Endodermal cell (in vitro differentiated cells): ENCODE results near the gene PAX5. TPM values are rescaled to one million over a fixed set of nuclear protein-coding genes. Genes with fewer than 3 reads are reported as not detected.
A peak's percentile ranks its signal among the peaks of the same experiment; 100 is the strongest.

Source experiments
- DNase-seq: peaks from one replicate; pipeline ENCODE4 v3.0.0-alpha.2; 2017
- H3K27ac ChIP-seq: 2 replicates; pipeline ENCODE4 v1.5.1; 2013; ENCODE audit warnings: mild to moderate bottlenecking, low read depth, low read length, moderate library complexity
- H3K27me3 ChIP-seq: 2 replicates; pipeline ENCODE4 v1.6.1; 2013; ENCODE audit warnings: mild to moderate bottlenecking, low read length, moderate library complexity; ENCODE audit not compliant: insufficient read depth, control insufficient read depth, poor library complexity, severe bottlenecking
- H3K36me3 ChIP-seq: 2 replicates; pipeline ENCODE4 v1.7.0; 2013; ENCODE audit warnings: mild to moderate bottlenecking, low read length, moderate library complexity; ENCODE audit not compliant: control insufficient read depth, insufficient read depth
- H3K4me1 ChIP-seq: one replicate; pipeline ENCODE4 v1.7.0; 2013; ENCODE audit warnings: low read length; ENCODE audit not compliant: control insufficient read depth, insufficient read depth
- H3K4me3 ChIP-seq: 2 replicates; pipeline ENCODE4 v1.5.1; 2013; ENCODE audit warnings: mild to moderate bottlenecking, low read length, moderate library complexity
- H3K9ac ChIP-seq: 2 replicates; pipeline ENCODE4 v1.6.1; 2013; ENCODE audit warnings: mild to moderate bottlenecking, low read length, moderate library complexity; ENCODE audit not compliant: poor library complexity, severe bottlenecking; ENCODE audit errors: extremely low read depth
- H3K9me3 ChIP-seq: 2 replicates; pipeline ENCODE4 v1.6.1; 2013; ENCODE audit warnings: mild to moderate bottlenecking, low read length, moderate library complexity; ENCODE audit not compliant: control insufficient read depth
- H3K27ac Mint-ChIP-seq: 2 replicates; pipeline ENCODE4 v1.8.0; 2020; ENCODE audit warnings: mixed read lengths
- H3K27me3 Mint-ChIP-seq: 2 replicates; pipeline ENCODE4 v1.8.0; 2021; ENCODE audit warnings: mild to moderate bottlenecking, mixed read lengths; ENCODE audit not compliant: insufficient read depth
- H3K36me3 Mint-ChIP-seq: 2 replicates; pipeline ENCODE4 v1.8.0; 2020; ENCODE audit warnings: low read depth, mixed read lengths
- H3K4me1 Mint-ChIP-seq: 2 replicates; pipeline ENCODE4 v1.8.0; 2020; ENCODE audit warnings: mixed read lengths
- H3K4me3 Mint-ChIP-seq: 2 replicates; pipeline ENCODE4 v1.8.0; 2020; ENCODE audit warnings: mild to moderate bottlenecking, moderate library complexity, mixed read lengths
- H3K9me3 Mint-ChIP-seq: 2 replicates; pipeline ENCODE4 v1.8.0; 2020; ENCODE audit warnings: mild to moderate bottlenecking, mixed read lengths
- CTCF ChIP-seq: fragments of 200-600 bp; sonication (generic); conservative IDR thresholded peaks from 2 replicates; pipeline ENCODE4 v1.5.0; 2021; ENCODE audit warnings: antibody characterized with exemption, mild to moderate bottlenecking
- WGBS, 2 experiments: methylation state at CpG; one replicate each; pipeline versions ENCODE4 v1.1.5 to v1.1.7; 2013; ENCODE audit warnings: missing lambda C conversion rate in 2 of 2, mixed read lengths in 1 of 2; ENCODE audit not compliant: insufficient coverage in 1 of 2, insufficient read length in 1 of 2; 5-methylcytosine and 5-hydroxymethylcytosine counted together
- total RNA-seq, 2 donors: library from RNA; stranded (reverse); fragmentation: NEBNext Ultra II Directional in 1 of 2; extraction: Animal tissue kit (Norgen Biotek cat#: 25700) in 1 of 2; gene quantifications; 2 replicates in 1 of 2; 3 replicates in 1 of 2; pipeline ENCODE4 v1.2.1, GENCODE V29; 2021

PAX5 gene
- total RNA-seq, 2 donors from 2014 or later, result 0.15 TPM; not detected in 1

GRCh38 chr9:36940500-36940853, 93.6 kb downstream of the PAX5 start:
- no peak for TF ChIP-seq CTCF
- H3K27ac Mint-ChIP-seq, result no peak overlapping the region
- no peak overlapping the region for H3K4me3 Mint-ChIP-seq
- no peaks in the 10 kb centered on the region for H3K36me3 ChIP-seq
- no peaks in the 10 kb centered on the region for H3K9me3 Mint-ChIP-seq
- WGBS, 2 experiments, result 92 to 96% methylated on average over 7 of the region's 7 CpGs
- H3K36me3 Mint-ChIP-seq, result no peaks in the 10 kb centered on the region
- peaks cover 6% of the 10 kb centered on the region for H3K27me3 Mint-ChIP-seq
- H3K4me1 Mint-ChIP-seq, result peaks cover 12% of the 10 kb centered on the region
- no peaks in the 10 kb centered on the region for H3K27me3 ChIP-seq
- no peaks in the 10 kb centered on the region for H3K4me1 ChIP-seq
- DNase-seq, result no peak
- H3K9me3 ChIP-seq, result no peaks in the 10 kb centered on the region
- H3K27ac ChIP-seq, result no peak overlapping the region
- no peak overlapping the region for H3K4me3 ChIP-seq
- H3K9ac ChIP-seq, result no peak overlapping the region

- Mint-ChIP-seq H3K4me1 (peaks cover 12% of the 10 kb centered on the region), H3K27me3 (peaks cover 6% of the 10 kb centered on the region), H3K9me3 (no peaks in the 10 kb centered on the region), H3K27ac (no peak overlapping the region), H3K4me3 (no peak overlapping the region), H3K36me3 (no peaks in the 10 kb centered on the region)
- Histone ChIP-seq H3K9me3 (no peaks in the 10 kb centered on the region), H3K4me3 (no peak overlapping the region), H3K9ac (no peak overlapping the region), H3K27me3 (no peaks in the 10 kb centered on the region), H3K36me3 (no peaks in the 10 kb centered on the region), H3K27ac (no peak overlapping the region), H3K4me1 (no peaks in the 10 kb centered on the region)
- DNase-seq, result peak; percentile 26
- TF ChIP-seq CTCF, result no peak
- 91 to 96% methylated on average over 23 to 28 of the region's 28 CpGs for whole genome bisulfite sequencing, 2 experiments
Measured at GRCh38 chr9:36939655-36940499, 94.2 kb downstream of the PAX5 start.

- Histone ChIP-seq H3K36me3 (no peaks in the 10 kb centered on the region), H3K27me3 (no peaks in the 10 kb centered on the region), H3K9me3 (no peaks in the 10 kb centered on the region), H3K9ac (no peak overlapping the region), H3K4me3 (no peak overlapping the region), H3K27ac (no peak overlapping the region), H3K4me1 (no peaks in the 10 kb centered on the region)
- TF ChIP-seq CTCF, result no peak
- Mint-ChIP-seq H3K4me3 (no peak overlapping the region), H3K4me1 (peaks cover 12% of the 10 kb centered on the region), H3K9me3 (no peaks in the 10 kb centered on the region), H3K27me3 (peaks cover 6% of the 10 kb centered on the region), H3K36me3 (no peaks in the 10 kb centered on the region), H3K27ac (no peak overlapping the region)
- DNase-seq, result no peak
- WGBS, 2 experiments, result 77% methylated on average over 5 of the region's 5 CpGs; no CpG with 5 or more reads in 1 of the 2 experiments
Measured at GRCh38 chr9:36939214-36939613, 94.9 kb downstream of the PAX5 start.
